ENCODE results near the gene OSBPL2. TPM values are rescaled to one million over a fixed set of nuclear protein-coding genes. Genes with fewer than 3 reads are reported as not detected.

Gene OSBPL2
- total RNA-seq, 4 donors from 2014 or later, result 25.3 to 43.1 (median 27.6) TPM

DNA sequence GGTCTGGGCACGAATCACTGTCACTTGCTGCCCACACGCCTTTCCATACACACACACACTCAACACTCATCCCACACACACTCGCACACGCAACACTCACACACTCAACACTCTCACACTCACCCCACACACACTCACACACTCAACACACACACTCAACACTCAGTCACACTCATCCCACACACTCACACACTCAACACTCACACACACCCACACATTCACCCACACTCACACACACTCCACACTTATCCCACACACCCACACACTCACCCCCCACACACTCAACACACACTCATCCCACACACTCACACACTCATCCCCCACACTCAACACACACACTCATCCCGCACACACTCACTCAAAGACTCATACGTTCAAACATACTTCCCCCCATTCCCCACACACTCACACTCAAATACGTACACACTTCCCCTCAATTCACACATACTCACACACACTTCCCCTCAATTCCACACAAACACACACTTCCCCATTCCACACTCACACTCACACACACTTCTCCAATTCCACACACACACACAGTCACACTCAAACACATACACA is 9.3 kb upstream of the OSBPL2 start:
- TF ChIP-seq, protein P1, sequence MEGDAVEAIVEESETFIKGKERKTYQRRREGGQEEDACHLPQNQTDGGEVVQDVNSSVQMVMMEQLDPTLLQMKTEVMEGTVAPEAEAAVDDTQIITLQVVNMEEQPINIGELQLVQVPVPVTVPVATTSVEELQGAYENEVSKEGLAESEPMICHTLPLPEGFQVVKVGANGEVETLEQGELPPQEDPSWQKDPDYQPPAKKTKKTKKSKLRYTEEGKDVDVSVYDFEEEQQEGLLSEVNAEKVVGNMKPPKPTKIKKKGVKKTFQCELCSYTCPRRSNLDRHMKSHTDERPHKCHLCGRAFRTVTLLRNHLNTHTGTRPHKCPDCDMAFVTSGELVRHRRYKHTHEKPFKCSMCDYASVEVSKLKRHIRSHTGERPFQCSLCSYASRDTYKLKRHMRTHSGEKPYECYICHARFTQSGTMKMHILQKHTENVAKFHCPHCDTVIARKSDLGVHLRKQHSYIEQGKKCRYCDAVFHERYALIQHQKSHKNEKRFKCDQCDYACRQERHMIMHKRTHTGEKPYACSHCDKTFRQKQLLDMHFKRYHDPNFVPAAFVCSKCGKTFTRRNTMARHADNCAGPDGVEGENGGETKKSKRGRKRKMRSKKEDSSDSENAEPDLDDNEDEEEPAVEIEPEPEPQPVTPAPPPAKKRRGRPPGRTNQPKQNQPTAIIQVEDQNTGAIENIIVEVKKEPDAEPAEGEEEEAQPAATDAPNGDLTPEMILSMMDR (IDR thresholded peaks at IDR 0.05; ENCODE audit: low read depth), result no peak

GRCh38 chr20:62229667-62230066 is 8.7 kb upstream of the OSBPL2 start:
- TF ChIP-seq, protein P1 (IDR thresholded peaks at IDR 0.05; ENCODE audit: low read depth), result no peak

DNA sequence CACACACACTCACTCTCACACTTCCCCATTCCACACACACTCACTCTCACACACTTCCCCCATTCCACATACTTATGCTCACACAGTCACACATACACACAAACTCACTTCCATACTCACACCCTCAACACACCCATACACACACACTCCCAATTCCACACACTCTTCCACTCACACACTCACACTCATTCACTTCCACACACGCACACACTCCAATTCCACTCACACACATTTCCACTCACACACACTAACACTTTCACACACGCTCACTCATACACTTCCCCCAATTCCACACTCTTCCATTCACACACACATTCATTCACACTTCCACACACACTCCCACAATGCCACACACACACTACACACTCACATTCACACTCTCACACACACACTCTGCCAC is 8.0 kb upstream of the OSBPL2 start:
- TF ChIP-seq, protein P1 (IDR thresholded peaks at IDR 0.05; ENCODE audit: low read depth), result no peak

DNA sequence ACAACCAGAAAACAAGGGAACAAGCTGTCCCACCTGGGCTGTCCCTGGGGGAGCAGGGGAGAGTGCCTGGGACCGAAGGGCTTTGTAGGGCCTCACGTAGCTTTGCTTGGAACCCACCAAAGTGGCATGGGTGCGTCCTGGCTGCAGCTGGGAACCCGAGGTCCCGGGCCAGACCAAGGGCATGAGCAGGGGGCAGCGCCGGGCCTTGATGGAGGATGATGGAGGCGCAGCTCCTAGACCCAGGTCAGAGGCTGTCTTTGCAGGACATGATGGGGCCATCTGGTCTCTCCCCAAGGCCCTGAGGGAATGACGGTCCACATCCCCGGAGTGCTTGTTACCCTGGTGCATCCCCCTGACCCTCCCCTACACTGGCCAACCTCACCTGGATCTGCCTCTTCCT is 7.6 kb upstream of the OSBPL2 start:
- TF ChIP-seq, protein P1 (IDR thresholded peaks at IDR 0.05; ENCODE audit: low read depth), result no peak

DNA sequence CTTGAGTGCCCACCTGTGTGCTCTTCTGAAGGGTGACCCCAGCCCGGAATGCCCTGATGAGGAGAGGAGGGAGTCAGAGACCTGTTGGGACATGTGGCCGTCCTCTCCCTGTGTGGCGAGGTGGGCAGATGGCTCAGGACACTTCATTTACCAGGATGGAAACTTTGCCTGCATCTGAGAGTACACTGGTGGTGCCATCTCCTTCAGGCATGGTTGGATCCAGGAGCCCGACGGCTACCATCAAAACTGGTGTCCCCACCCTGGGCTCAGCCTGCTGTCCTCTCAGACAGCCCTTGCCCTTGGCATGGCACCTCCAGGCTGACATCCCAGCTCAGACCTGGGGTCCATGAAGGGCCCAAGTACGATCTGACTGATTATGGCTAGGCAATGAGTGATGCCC is 7.0 kb upstream of the OSBPL2 start:
- TF ChIP-seq, protein P1 (IDR thresholded peaks at IDR 0.05; ENCODE audit: low read depth), result no peak

DNA sequence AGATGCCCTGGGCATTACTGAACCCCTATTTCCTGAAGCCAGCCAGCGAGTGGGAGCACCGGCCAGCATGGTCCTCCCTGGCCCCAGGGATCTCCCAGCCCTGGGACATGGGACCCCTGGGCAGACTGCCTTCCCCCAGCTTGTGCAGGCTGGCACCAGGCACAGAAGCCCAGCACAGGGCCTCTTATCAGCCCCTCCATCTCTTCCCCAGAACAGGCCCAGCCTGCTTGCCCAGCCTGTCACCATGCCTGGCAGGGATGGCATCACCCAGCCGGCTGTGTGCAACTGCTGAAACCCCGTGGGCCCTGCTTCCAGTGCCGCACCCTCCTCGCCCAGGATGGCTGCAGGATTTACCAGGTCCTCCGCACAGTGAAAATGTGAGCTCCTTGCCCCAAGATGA is 6.1 kb upstream of the OSBPL2 start:
- TF ChIP-seq, protein P1 (IDR thresholded peaks at IDR 0.05; ENCODE audit: low read depth), result no peak

DNA sequence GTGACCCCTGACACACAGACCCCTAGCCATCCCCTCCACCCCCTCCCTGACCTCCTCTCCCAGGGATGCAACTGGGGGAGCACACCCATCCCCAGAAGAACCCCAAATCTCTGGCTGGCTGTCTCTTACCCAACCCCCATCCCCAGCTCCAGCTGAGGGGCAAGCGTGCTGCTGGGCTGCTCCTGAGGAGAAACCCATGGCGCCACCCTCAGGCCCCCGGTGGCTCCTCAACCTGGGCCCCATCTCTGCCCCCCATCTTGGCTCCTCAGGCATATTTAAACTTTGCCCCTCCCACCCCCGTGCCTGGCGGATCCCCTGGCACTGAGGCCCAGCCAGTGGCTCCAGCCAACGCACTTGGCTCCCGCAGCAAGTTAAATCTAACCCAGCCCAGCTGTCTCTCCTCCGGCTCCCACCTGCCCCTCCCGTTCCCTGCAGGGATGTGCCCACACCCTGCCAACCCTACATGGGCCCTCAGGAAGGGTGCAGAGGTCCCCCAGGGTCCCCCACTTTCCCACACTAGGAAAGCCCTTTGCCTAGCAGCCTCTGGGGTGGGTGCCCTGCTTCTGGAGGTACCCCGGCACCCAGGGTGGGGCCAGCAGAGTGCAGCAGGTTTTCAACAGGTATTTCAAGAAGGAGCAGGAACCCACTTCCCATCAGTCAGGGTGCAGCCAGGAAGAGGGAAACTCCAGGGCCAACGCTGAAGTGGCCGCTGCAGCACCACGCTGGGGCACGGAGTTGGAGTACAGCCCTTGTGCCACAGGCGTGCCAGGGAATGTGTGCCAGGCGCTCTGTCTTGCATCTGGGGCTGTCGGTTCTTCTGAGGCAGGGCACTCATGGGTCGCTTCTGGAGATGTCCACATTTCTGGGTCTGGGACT is 5.3 kb upstream of the OSBPL2 start:
- TF ChIP-seq, protein P1 (IDR thresholded peaks at IDR 0.05; ENCODE audit: low read depth), result no peak

All from subcutaneous adipose tissue (tissue), 4 donors.